AG10803 (cell line): ENCODE data around the gene PAM.

Experiments used
- DNase-seq: peaks from one replicate; pipeline ENCODE4 v3.0.0; 2010; ENCODE audit warnings: low read depth
- H3K4me3 ChIP-seq: 2 replicates; pipeline ENCODE4 v1.5.1; 2011; ENCODE audit warnings: mild to moderate bottlenecking, low read length, control low read depth
- TF ChIP-seq, protein P1 (sequence below): conservative IDR thresholded peaks from 2 replicates; pipeline ENCODE4 v1.5.1; 2011; ENCODE audit warnings: mild to moderate bottlenecking, low read length, control low read depth, inconsistent platforms

PAM gene

DNA sequence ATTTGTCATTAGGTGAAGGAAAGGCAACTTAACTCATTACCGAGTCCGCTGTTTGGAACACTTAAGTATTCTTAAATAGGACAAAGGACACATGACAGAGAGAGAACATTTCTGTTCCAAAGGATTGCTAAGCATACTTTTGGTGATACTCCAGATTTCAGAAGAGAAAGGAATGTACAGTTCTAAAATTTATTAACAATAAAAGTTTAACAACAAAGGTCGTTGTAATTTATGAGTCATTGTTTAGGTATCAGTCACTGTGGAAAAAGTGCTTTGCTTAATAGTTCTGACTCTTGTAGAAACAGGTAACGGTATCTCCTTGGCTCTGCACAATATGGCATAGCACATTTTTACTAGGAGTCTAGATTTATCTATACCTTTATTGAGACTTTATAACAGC, 36.3 kb upstream of the PAM start:
- peak; percentile 63 for DNase-seq
- H3K4me3 ChIP-seq = no peak overlapping the region
- TF ChIP-seq, protein P1, sequence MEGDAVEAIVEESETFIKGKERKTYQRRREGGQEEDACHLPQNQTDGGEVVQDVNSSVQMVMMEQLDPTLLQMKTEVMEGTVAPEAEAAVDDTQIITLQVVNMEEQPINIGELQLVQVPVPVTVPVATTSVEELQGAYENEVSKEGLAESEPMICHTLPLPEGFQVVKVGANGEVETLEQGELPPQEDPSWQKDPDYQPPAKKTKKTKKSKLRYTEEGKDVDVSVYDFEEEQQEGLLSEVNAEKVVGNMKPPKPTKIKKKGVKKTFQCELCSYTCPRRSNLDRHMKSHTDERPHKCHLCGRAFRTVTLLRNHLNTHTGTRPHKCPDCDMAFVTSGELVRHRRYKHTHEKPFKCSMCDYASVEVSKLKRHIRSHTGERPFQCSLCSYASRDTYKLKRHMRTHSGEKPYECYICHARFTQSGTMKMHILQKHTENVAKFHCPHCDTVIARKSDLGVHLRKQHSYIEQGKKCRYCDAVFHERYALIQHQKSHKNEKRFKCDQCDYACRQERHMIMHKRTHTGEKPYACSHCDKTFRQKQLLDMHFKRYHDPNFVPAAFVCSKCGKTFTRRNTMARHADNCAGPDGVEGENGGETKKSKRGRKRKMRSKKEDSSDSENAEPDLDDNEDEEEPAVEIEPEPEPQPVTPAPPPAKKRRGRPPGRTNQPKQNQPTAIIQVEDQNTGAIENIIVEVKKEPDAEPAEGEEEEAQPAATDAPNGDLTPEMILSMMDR = no peak

DNA sequence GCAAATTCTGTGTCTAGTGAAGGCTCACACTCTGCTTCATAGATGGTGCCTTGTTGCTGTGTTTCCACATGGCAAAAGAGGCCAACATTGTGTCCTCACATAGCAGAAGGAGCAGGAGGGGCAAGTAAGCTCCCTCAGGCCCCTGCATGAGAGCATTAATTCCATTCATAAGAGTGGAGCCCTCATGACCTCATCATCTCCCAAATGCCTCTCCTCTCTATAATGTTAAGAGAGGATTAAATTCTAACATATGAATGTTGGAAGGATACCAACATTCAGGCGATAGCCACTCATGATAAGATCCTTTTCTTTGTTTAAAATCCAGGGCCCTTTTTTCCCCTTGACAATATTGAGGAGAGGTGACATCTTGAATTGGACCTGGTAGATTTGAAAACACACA, 35.2 kb upstream of the PAM start:
- TF ChIP-seq, protein P1 = no peak
- H3K4me3 ChIP-seq = no peak overlapping the region
- DNase-seq = no peak

DNA sequence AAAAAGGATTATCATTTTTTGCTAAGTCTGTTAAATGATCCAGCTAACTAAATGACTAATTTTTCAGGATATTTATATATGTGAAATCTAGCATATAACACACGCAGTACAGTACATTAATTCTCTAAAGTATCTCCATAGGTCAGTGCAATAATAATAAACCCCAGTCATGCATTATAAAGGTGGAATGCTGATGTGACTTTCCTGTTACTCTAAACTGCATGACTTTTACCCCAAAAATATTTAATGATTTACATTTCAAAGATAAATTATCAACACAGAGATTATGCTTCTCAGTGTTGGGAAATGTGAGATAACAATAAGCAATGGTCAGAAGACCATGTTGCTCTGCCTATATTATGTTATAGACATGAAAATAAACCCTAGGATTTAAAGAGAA, 34.1 kb upstream of the PAM start:
- no peak overlapping the region for H3K4me3 ChIP-seq
- DNase-seq = no peak
- TF ChIP-seq, protein P1 = no peak

DNA sequence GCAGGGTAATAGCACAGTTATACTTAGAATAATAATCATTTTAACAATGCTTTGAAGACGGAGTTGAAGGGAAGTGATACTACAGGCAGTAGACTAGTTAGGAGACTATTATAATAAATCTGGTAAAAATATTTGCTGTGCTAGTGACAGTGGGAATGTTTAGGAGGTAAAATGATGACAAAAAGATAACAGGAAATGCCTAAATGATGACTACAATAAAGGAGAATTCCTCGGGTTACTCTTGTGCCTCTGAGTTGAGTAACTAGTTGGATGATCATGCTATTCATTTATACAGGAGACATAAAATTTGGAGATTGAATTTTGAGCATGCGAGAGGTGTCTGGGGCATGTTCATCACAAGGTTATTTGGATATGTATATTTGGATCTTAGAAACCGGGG, 32.2 kb upstream of the PAM start:
- TF ChIP-seq, protein P1 = no peak
- DNase-seq = peak; percentile 73
- no peak overlapping the region for H3K4me3 ChIP-seq

DNA sequence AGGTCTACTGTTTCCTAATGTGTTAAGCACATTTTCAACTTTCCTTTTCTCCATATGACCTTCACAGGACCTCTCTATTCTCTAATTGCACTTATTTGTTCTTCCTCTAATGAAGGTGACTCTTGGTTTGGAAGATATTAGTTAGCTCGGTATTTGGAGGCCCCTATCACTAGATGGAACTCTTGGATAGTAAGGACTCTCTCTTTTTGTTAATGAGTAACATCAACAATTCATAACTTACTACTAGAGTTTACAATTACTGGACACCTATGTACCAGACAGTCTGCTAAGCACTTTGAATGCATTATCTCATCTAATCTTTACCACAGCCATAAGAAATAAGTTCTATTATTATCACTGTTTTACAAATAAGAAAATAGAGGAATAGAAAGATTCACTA, 23.4 kb upstream of the PAM start:
- no peak for DNase-seq
- TF ChIP-seq, protein P1 = no peak
- H3K4me3 ChIP-seq = no peak overlapping the region

DNA sequence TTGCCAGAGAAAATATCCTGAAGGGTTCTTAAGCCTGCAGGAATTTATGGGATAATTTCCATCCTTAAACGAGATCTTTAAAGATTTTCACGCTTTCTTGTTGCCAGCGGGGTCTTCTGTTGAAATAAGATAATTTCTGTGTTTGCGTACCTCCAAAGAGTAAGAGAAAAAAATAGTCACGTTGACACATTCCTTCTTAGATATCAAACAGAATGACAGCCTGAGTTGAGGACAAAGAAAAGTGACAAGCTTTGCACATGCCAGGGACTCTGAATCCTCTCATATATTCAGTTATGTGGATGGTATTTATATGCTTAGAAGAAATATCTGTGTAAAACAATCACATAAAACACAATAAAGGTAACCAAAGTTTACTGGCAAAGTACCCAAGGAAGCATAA, 21.6 kb upstream of the PAM start:
- TF ChIP-seq, protein P1 = no peak
- H3K4me3 ChIP-seq = no peak overlapping the region
- DNase-seq = no peak

DNA sequence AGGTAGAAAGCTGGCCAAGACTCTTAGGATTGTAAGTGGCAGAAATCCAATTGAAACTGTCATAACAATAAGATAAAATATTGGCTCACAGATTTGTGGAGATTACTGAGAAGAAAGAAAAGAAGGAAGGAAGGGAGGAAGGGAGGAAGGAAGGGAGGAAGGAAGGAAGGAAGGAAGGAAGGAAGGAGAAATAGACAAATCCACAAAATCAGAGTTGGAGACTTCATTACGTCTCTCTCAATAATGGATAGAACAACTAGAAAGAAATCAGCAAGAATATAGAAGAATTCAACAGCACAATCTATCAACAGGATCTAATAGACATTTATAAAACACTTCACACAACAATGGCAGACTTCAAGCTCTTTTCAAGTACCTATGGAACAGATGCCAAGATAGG, 17.9 kb upstream of the PAM start:
- TF ChIP-seq, protein P1 = no peak
- DNase-seq = no peak
- no peak overlapping the region for H3K4me3 ChIP-seq
